NB4 (cell line): ENCODE data around the gene SMOC2.

Experiments
- CTCF ChIP-seq: IDR thresholded peaks from one replicate; pipeline ENCODE4 v1.5.1; 2012; ENCODE audit warnings: low read depth, low read length
- POLR2A ChIP-seq: IDR thresholded peaks from 2 replicates; pipeline ENCODE4 v1.6.1; 2011; ENCODE audit warnings: mild to moderate bottlenecking; ENCODE audit not compliant: insufficient read length; ENCODE audit errors: extremely low read depth

- TF ChIP-seq CTCF = no peak
- no peak for TF ChIP-seq POLR2A
Observed at GRCh38 chr6:168583126-168583525, 142.1 kb downstream of the SMOC2 start.
